Activated CD4-positive, alpha-beta memory T cell treated with anti-CD3 and anti-CD28 coated beads, Interleukin-2, amount 10 ng/mL, durations not matched to agents 7 days and 5 days (primary cell): ENCODE measurements around the gene NR2E1. TPM values are rescaled to one million over a fixed set of nuclear protein-coding genes. Genes with fewer than 3 reads are reported as not detected.

Experiments used
- CTCF ChIA-PET: fragments of 350-600 bp; sonication (Branson Sonifier 250); formaldehyde crosslinking; loops from one replicate; lab custom pipeline; 2021; ENCODE audit warnings: antibody characterized with exemption, inconsistent platforms; lab: Charles Lee
- POLR2A ChIA-PET: fragments of 350-600 bp; sonication (Branson Sonifier 250); formaldehyde crosslinking; loops from one replicate; lab custom pipeline; 2021; ENCODE audit warnings: antibody characterized with exemption; lab: Charles Lee
- DNase-seq: peaks from one replicate; pipeline ENCODE4 v3.0.0-alpha.2; 2020
- H3K27ac Mint-ChIP-seq: one replicate; pipeline ENCODE4 v1.8.0; 2021; ENCODE audit warnings: mild to moderate bottlenecking, mixed read lengths
- H3K27me3 Mint-ChIP-seq: one replicate; pipeline ENCODE4 v1.8.0; 2021; ENCODE audit warnings: mixed read lengths
- H3K36me3 Mint-ChIP-seq: one replicate; pipeline ENCODE4 v1.8.0; 2021; ENCODE audit warnings: low read depth, mixed read lengths
- H3K4me1 Mint-ChIP-seq: one replicate; pipeline ENCODE4 v1.8.0; 2021; ENCODE audit warnings: mixed read lengths
- H3K4me3 Mint-ChIP-seq: one replicate; pipeline ENCODE4 v1.8.0; 2021; ENCODE audit warnings: mild to moderate bottlenecking, mixed read lengths
- H3K9me3 Mint-ChIP-seq: one replicate; pipeline ENCODE4 v1.8.0; 2021; ENCODE audit warnings: mixed read lengths
- total RNA-seq, 2 experiments: library from RNA; stranded (reverse); gene quantifications; one replicate each; pipeline ENCODE4 v1.2.3, GENCODE V29; 2021

Gene NR2E1
- total RNA-seq, 2 experiments from 2014 or later = not detected

DNA sequence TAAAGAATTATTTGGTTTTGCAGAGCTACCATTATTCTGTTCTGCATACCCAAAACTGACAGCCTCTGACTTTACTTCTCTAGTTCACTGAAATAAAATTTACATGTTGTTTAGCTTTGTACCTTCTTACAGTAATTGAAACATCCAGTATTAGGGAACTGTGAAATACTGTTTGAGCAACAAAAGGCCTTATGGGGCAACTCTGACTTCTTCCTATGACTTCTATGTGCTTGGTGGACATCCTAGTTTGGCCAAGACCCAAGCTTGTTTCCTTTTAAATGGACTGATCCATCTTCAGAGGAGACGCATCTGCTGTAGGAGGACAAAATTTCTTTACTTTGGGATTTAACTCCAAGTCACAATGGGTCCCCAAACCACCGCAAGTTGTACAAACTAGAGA lies 44.7 kb downstream of the NR2E1 start:
- ChIA-PET POLR2A (no interaction called here), CTCF (interaction anchor here (0.5 kb wide), 1 partner anchor 391 kb away, joined by 4 read pairs; no protein-coding TSS in a partner anchor)
- H3K9me3 Mint-ChIP-seq = no peaks in the 10 kb centered on the region
- H3K27ac Mint-ChIP-seq = no peak overlapping the region
- no peaks in the 10 kb centered on the region for H3K27me3 Mint-ChIP-seq
- no peaks in the 10 kb centered on the region for H3K4me1 Mint-ChIP-seq
- DNase-seq = no peak
- no peak overlapping the region for H3K4me3 Mint-ChIP-seq
- peaks cover 28% of the 10 kb centered on the region for H3K36me3 Mint-ChIP-seq

DNA sequence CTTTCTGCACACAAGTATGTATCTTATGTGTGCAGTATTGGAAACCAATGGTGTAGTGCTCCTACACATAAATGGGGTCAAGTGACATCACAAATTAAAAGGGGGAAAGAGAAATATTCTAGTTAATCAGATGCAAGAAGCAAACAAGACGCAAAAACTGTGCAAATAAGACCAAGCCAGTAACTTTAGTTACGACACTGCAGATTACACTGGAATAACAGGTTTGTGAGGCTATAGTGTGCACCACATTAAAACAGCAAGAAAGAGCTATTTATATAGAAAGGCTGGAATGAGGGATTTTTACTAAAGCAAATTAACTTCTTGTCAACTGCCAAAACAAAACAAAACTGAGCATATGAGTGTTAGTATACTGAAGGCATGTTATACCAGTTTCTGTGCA lies 45.8 kb downstream of the NR2E1 start:
- Mint-ChIP-seq H3K36me3 (peaks cover 28% of the 10 kb centered on the region), H3K9me3 (no peaks in the 10 kb centered on the region), H3K4me3 (no peak overlapping the region), H3K27me3 (no peaks in the 10 kb centered on the region), H3K27ac (no peak overlapping the region), H3K4me1 (no peaks in the 10 kb centered on the region)
- POLR2A ChIA-PET = interaction anchor here (0.6 kb wide), 1 partner anchor 39 kb away, joined by 4 read pairs; no protein-coding TSS in a partner anchor
- DNase-seq = no peak
- CTCF ChIA-PET = no interaction called here

DNA sequence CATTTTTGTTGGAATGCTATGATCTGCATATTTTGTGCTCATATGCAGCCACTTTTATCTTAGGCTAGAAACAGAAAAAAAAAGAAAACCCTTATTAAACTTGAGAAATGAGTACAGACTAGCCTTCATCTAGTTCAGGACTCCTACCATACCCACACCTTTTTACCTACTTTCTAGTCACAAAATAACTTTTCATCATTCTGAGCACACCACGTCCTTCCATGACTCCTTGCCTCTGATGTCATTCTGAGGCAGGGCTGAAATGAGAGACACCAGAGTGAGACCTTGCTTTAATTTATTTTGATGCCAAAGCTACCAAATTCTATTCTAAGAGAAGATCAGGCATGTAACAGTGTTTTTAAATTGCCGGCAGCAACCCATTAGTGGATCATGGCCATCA lies 56.2 kb downstream of the NR2E1 start:
- Mint-ChIP-seq H3K27ac (peak overlapping the region; percentile 27), H3K4me3 (no peak overlapping the region)

DNA sequence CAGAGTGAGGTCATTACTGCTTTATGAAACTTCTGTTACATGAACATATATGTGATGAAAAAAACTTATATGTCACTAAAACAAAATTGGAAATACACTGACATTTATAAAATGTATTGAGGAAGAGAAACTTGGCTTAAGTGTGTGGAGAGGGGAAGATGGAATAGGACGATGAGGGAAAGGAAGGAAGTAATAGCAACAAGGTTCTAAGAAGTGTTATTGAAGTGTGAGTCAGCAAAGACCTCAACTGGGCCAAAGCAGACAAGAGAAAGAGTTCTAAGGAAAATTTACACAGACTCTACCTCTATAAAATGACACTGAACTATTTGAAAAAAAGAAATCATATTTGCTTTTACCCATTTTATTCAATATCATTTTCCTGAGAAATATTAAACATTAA lies 56.7 kb downstream of the NR2E1 start:
- Mint-ChIP-seq H3K36me3 (peaks cover 30% of the 10 kb centered on the region), H3K9me3 (no peaks in the 10 kb centered on the region), H3K4me1 (peaks cover 18% of the 10 kb centered on the region), H3K4me3 (no peak overlapping the region), H3K27me3 (no peaks in the 10 kb centered on the region), H3K27ac (peak overlapping the region; percentile 27)
- ChIA-PET CTCF (no interaction called here), POLR2A (interaction anchor here (0.6 kb wide), 1 partner anchor 872 kb away, joined by 3 read pairs; no protein-coding TSS in a partner anchor)
- no peak for DNase-seq

More for the DNA sequence above, 56.2 kb downstream of the NR2E1 start:
- DNase-seq = no peak
- ChIA-PET POLR2A (interaction anchor here (0.6 kb wide), 1 partner anchor 872 kb away, joined by 3 read pairs; no protein-coding TSS in a partner anchor), CTCF (no interaction called here)
- Mint-ChIP-seq H3K9me3 (no peaks in the 10 kb centered on the region), H3K27me3 (no peaks in the 10 kb centered on the region), H3K4me1 (peaks cover 18% of the 10 kb centered on the region), H3K36me3 (peaks cover 30% of the 10 kb centered on the region)

DNA sequence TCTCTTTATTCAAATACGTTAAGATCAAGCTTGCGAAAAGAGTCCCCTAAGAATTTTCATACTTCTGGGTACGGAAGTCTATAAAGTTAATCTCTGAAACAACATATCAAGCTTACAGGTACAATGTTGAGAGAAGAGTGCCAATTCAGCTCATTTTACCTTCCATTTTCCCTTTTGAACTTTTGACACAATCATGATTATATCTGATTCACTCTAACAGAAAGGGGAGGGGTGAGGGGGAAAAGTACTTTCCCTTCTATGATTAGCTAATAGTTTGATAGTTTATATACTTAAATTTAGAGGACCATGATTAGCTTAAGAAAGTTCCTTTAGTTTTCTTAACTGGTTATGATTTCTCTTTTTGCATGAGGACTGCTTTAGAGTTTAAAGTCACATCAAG lies 61.5 kb downstream of the NR2E1 start:
- no peaks in the 10 kb centered on the region for H3K9me3 Mint-ChIP-seq
- CTCF ChIA-PET = no interaction called here
- H3K36me3 Mint-ChIP-seq = peaks cover 8% of the 10 kb centered on the region
- DNase-seq = no peak
- POLR2A ChIA-PET = no interaction called here
- H3K4me1 Mint-ChIP-seq = peaks cover 17% of the 10 kb centered on the region
- H3K27ac Mint-ChIP-seq = no peak overlapping the region
- no peak overlapping the region for H3K4me3 Mint-ChIP-seq
- H3K27me3 Mint-ChIP-seq = no peaks in the 10 kb centered on the region

DNA sequence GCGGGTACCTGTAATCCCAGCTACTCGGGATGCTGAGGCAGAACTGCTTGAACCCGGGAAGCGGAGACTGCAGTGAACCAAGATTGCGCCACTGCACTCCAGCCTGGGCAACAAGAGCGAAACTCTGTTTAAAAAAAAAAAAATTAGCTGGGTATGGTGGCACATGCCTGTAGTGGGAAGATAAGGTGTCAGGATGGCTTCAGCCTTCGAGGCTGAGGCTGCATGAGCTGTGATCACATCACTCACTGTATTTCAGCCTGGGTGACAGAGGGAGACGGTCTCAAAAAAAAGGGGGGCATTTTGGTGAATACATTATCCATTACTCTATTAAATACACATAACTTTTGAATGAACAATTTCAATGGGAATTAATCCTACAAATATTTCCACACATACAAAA lies 62.6 kb downstream of the NR2E1 start:
- H3K36me3 Mint-ChIP-seq = peaks cover 4% of the 10 kb centered on the region
- ChIA-PET POLR2A (no interaction called here), CTCF (no interaction called here)
- no peak overlapping the region for H3K4me3 Mint-ChIP-seq
- no peaks in the 10 kb centered on the region for H3K27me3 Mint-ChIP-seq
- DNase-seq = no peak
- H3K27ac Mint-ChIP-seq = no peak overlapping the region
- H3K9me3 Mint-ChIP-seq = no peaks in the 10 kb centered on the region
- peaks cover 8% of the 10 kb centered on the region for H3K4me1 Mint-ChIP-seq

DNA sequence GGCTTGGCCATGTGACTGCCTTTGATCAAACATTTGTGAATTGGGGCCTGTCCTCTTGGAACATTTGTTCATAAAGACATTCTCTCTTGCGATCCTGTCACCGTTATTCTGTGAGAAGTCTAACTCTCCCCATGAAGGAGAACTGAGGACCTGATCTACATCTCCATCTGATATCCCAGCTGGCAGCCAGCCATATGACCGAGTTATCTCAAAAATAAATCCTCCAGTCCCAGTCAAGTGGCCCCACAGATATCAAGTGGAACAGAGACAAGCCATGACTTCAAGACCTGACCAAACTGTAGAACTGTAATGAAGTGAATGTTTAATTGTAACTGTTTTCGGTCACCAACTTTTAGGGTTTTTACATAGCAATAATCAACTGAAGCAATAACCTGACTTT lies 69.3 kb downstream of the NR2E1 start:
- CTCF ChIA-PET = no interaction called here
- Mint-ChIP-seq H3K4me3 (no peak overlapping the region), H3K4me1 (peaks cover 1% of the 10 kb centered on the region), H3K9me3 (no peaks in the 10 kb centered on the region), H3K27me3 (no peaks in the 10 kb centered on the region), H3K27ac (no peak overlapping the region), H3K36me3 (peaks cover 32% of the 10 kb centered on the region)
- POLR2A ChIA-PET = no interaction called here
- no peak for DNase-seq

DNA sequence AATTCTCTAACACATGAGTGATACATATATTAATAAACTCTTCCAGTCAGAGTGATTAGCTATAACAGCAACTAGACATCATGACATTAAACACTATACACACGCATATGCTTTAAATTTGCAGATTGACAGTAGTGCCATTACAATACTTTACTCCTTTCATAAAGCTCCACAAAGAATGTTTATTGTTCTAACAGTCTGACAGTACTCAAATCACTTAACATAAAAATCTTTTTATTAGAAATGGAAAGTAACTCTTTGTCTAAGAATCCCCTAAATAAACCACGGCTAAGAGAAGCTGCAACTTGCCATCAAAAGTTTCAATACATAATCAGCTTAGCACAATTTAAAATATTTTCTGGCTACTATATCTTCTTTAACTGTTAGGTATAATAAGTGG lies 71.0 kb downstream of the NR2E1 start:
- H3K27ac Mint-ChIP-seq = no peak overlapping the region
- H3K9me3 Mint-ChIP-seq = no peaks in the 10 kb centered on the region
- no peak for DNase-seq
- no peak overlapping the region for H3K4me3 Mint-ChIP-seq
- no peaks in the 10 kb centered on the region for H3K27me3 Mint-ChIP-seq
- H3K36me3 Mint-ChIP-seq = peaks cover 42% of the 10 kb centered on the region
- H3K4me1 Mint-ChIP-seq = peaks cover 4% of the 10 kb centered on the region
- ChIA-PET CTCF (no interaction called here), POLR2A (interaction anchor here (0.6 kb wide), 1 partner anchor 19 kb away, joined by 3 read pairs; no protein-coding TSS in a partner anchor)

DNA sequence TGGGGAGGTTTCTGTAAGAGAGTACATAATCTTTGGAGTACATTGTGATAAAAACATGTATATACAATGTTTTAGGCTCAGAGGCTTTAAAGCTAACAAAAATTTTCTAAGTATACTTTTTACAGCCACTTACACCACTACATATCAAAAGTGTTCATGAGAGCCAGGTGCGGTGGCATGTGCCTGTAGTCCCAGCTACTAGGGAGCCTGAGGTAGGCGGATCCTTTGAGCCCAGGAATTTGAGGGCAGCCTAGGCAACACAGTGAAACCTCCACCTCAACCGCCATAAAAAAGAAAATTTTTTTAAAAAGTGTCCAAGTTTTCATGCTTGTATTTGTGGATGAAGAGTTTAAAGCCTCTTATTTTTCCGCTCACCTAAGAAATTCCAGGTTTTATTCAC lies 72.5 kb downstream of the NR2E1 start:
- POLR2A ChIA-PET = no interaction called here
- Mint-ChIP-seq H3K4me3 (no peak overlapping the region), H3K27me3 (no peaks in the 10 kb centered on the region), H3K36me3 (peaks cover 56% of the 10 kb centered on the region), H3K9me3 (peaks cover 7% of the 10 kb centered on the region), H3K4me1 (peaks cover 6% of the 10 kb centered on the region), H3K27ac (no peak overlapping the region)
- CTCF ChIA-PET = interaction anchor here (0.6 kb wide), 1 partner anchor 21 kb away, joined by 3 read pairs; no protein-coding TSS in a partner anchor
- DNase-seq = no peak

Other genes starting within 250 kb of the NR2E1 start
- gene SEC63, start 207.8 kb upstream of the NR2E1 start, total RNA-seq = 10 to 100 TPM; 71.2 to 74.5 TPM
- gene OSTM1, start 91.3 kb upstream of the NR2E1 start, total RNA-seq = 10 to 100 TPM; 41.4 to 43.3 TPM
- 10 to 100 TPM; 85.0 to 86.3 TPM for gene SNX3, start 95.0 kb downstream of the NR2E1 start, total RNA-seq
- gene AFG1L, start 129.0 kb downstream of the NR2E1 start, total RNA-seq = 1 to 10 TPM; 4.5 to 4.7 TPM